ENCODE results near the gene PCDHA1. TPM values are rescaled to one million over a fixed set of nuclear protein-coding genes. Genes with fewer than 3 reads are reported as not detected.

Gene PCDHA1
- total and polyA plus RNA-seq, 10 donors, result 0.05 TPM; not detected in 9

DNA sequence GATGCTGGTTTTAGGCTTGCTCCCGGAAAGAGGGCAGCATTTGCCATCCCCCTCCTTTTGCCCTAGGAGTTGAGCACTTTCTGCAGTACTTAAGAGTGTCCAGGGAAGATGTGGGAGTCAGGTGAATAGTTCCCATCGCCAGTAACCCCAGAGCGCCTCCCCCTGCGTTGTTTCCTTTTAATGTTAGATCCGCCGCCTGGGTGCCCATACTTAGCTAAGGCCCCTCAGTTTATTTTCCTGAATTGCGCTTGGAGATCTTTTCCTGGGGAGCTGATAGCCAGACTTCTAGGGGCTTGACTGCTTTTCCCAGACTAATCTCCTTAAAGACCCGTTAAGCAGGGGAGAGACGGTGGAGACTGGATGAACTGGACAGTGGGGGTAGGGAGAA, 180.0 kb downstream of the PCDHA1 start:
- intact Hi-C loops (cut with DNase I; ENCODE audit: low total_unique reads), result no loop called here
- DNase-seq, result no peak

DNA sequence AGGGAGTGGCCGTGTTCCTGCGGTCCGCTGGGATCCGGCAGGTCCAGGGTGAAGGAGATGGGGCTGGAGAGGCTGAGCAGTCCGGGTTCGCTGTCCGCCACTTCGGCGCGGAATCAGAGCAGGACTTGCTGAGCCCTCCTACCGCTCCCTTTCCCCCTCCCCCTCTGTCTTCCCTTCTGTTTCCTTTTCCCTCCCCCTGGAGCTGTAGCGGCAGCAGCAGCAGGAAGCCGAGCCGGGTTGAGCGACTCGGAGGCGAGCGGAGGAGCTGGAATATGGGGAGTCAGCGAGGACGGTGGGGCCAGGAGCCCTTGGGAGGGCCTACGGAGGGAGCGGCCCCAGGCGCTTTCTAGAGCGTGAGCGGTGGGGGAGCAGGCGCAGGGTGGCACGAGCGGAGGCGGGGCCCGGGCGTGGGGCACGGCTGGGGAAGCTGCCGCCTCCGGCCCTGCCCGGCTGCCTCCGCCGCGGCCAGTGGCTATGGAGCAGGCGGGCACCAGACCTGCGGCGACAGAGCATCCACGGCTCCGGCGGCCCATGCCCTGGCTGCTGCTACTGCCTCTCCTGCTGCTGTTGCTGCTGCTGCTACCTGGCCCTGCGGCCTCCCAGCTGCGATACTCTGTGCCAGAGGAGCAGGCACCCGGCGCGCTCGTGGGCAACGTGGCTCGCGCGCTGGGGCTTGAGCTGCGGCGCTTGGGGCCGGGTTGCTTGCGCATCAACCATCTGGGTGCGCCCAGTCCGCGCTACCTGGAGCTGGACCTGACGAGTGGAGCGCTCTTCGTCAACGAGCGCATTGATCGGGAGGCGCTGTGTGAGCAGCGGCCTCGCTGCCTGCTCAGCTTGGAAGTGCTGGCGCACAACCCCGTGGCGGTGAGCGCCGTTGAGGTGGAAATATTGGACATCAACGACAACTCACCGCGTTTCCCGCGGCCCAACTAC, 180.6 kb downstream of the PCDHA1 start, which contains the start of gene PCDHAC2:
Gene PCDHAC2 (plus strand): TSS at position 184 of the 933 bp plus-strand sequence. CDS start 291 bp downstream, at position 475.
- H3K27ac ChIP-seq, result peak within 1 kb of the TSS in 7 of 8 donors; percentile 2 to 79 (median 62)
- H3K27me3 ChIP-seq (replicated peaks in 1 of 7), result peaks cover 2 to 41% (median 21%) of the 10 kb centered on the region in 7 donors
- peak; percentile 65 for DNase-seq
- peaks cover 0 to 8% (median 0%) of the 10 kb centered on the region in 8 donors for H3K9me3 ChIP-seq
- H3K4me3 ChIP-seq, result peak within 1 kb of the TSS; percentile 33 to 69 (median 43)
- TF ChIP-seq POLR2AphosphoS5 (IDR thresholded peaks at IDR 0.05) (peak in 2 of 3 donors; percentile 63 to 84), POLR2A (IDR thresholded peaks at IDR 0.05) (no peak)
- TF ChIP-seq, protein P1, sequence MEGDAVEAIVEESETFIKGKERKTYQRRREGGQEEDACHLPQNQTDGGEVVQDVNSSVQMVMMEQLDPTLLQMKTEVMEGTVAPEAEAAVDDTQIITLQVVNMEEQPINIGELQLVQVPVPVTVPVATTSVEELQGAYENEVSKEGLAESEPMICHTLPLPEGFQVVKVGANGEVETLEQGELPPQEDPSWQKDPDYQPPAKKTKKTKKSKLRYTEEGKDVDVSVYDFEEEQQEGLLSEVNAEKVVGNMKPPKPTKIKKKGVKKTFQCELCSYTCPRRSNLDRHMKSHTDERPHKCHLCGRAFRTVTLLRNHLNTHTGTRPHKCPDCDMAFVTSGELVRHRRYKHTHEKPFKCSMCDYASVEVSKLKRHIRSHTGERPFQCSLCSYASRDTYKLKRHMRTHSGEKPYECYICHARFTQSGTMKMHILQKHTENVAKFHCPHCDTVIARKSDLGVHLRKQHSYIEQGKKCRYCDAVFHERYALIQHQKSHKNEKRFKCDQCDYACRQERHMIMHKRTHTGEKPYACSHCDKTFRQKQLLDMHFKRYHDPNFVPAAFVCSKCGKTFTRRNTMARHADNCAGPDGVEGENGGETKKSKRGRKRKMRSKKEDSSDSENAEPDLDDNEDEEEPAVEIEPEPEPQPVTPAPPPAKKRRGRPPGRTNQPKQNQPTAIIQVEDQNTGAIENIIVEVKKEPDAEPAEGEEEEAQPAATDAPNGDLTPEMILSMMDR (IDR thresholded peaks at IDR 0.05 in 8 of 11, conservative IDR thresholded peaks at IDR 0.05 in 3 of 11), result no peak
- peaks cover 0 to 18% (median 0%) of the 10 kb centered on the region in 6 donors for H3K4me1 ChIP-seq
- no peaks in the 10 kb centered on the region for H3K36me3 ChIP-seq
- WGBS, 5 donors, result 4 to 14% (median 5%) methylated on average over 39 to 80 of the region's 80 CpGs
- intact Hi-C loops (cut with DNase I; ENCODE audit: low total_unique reads), result no loop called here

More for the DNA sequence above, 180.0 kb downstream of the PCDHA1 start:
- Histone ChIP-seq H3K4me3 (peak overlapping the region; percentile 33 to 69 (median 43)), H3K27me3 (replicated peaks in 1 of 7) (peaks cover 2 to 41% (median 21%) of the 10 kb centered on the region in 7 donors), H3K36me3 (no peaks in the 10 kb centered on the region), H3K4me1 (peaks cover 0 to 18% (median 0%) of the 10 kb centered on the region in 6 donors), H3K9me3 (peaks cover 0 to 8% (median 0%) of the 10 kb centered on the region in 8 donors), H3K27ac (peak overlapping the region in 7 of 8 donors; percentile 2 to 79 (median 62))
- TF ChIP-seq POLR2AphosphoS5 (IDR thresholded peaks at IDR 0.05) (no peak), POLR2A (IDR thresholded peaks at IDR 0.05) (no peak)
- TF ChIP-seq, protein P1 (IDR thresholded peaks at IDR 0.05 in 8 of 11, conservative IDR thresholded peaks at IDR 0.05 in 3 of 11), result no peak
- 5 to 9% (median 6%) methylated on average over 9 of the region's 9 CpGs for WGBS, 5 donors

DNA sequence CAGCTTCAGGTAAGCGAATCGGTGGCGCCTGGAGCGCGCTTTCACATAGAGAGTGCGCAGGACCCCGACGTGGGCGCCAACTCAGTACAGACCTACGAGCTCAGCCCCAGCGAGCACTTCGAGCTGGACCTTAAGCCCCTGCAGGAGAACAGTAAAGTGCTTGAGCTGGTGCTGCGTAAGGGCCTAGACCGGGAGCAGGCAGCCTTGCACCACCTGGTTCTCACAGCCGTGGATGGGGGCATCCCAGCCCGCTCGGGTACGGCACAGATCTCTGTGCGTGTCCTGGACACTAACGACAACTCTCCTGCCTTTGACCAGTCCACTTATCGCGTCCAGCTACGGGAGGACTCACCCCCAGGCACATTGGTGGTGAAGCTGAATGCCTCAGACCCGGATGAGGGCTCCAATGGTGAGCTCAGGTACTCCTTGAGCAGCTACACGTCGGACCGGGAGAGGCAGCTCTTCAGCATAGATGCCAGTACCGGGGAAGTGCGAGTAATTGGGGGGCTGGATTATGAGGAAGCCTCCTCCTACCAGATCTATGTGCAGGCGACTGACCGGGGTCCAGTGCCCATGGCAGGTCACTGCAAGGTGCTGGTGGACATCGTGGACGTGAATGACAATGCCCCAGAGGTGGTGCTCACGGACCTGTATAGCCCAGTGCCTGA, 181.4 kb downstream of the PCDHA1 start:
- WGBS, 5 donors, result 24 to 61% (median 28%) methylated on average over 6 to 34 of the region's 34 CpGs
- intact Hi-C loops (cut with DNase I; ENCODE audit: low total_unique reads), result no loop called here
- no peak for TF ChIP-seq POLR2AphosphoS5 (IDR thresholded peaks at IDR 0.05)
- no peak for TF ChIP-seq POLR2A (IDR thresholded peaks at IDR 0.05)
- TF ChIP-seq, protein P1 (IDR thresholded peaks at IDR 0.05 in 8 of 11, conservative IDR thresholded peaks at IDR 0.05 in 3 of 11), result no peak
- peak overlapping the region in 6 of 8 donors; percentile 38 to 69 (median 46) for H3K4me3 ChIP-seq
- H3K27me3 ChIP-seq (replicated peaks in 1 of 7), result peaks cover 2 to 37% (median 21%) of the 10 kb centered on the region in 7 donors
- peak overlapping the region in 1 of 8 donors; percentile 78 for H3K27ac ChIP-seq
- H3K4me1 ChIP-seq, result peaks cover 0 to 18% (median 0%) of the 10 kb centered on the region in 6 donors
- H3K9me3 ChIP-seq, result peaks cover 0 to 8% (median 0%) of the 10 kb centered on the region in 8 donors
- H3K36me3 ChIP-seq, result no peaks in the 10 kb centered on the region
- DNase-seq, result no peak

Measured in spleen (tissue), 11 donors.